Stimulated activated CD8-positive, alpha-beta memory T cell treated with anti-CD3 and anti-CD28 coated beads, Interleukin-12 subunit alpha, Interleukin-12 subunit beta, amount 100 ng/mL, for 24 hours (primary cell): ENCODE results near the gene TAB2.
A peak's percentile ranks its signal among the peaks of the same experiment; 100 is the strongest.

Experiments used
- DNase-seq: peaks from one replicate; pipeline ENCODE4 v3.0.0-alpha.2; 2020; ENCODE audit errors: extremely low read depth

Gene TAB2

GRCh38 chr6:149317644-149318571, at the start of gene TAB2:
TSS of gene TAB2 (plus strand) at chr6:149317712. CDS start at chr6:149369998, 52,286 bp downstream.
- peak; percentile 68 for DNase-seq

- DNase-seq = no peak
These were observed 49.4 kb upstream of the TAB2 start for GRCh38 chr6:149268146-149268545.

- no peak for DNase-seq
These were observed 48.7 kb upstream of the TAB2 start for GRCh38 chr6:149268768-149269167.

- no peak for DNase-seq
These were observed 46.9 kb upstream of the TAB2 start for GRCh38 chr6:149270616-149271015.

- DNase-seq = peak; percentile 25
These were observed 45.9 kb upstream of the TAB2 start for GRCh38 chr6:149271348-149272340.

GRCh38 chr6:149273318-149273717, 44.2 kb upstream of the TAB2 start:
- no peak for DNase-seq

- DNase-seq = no peak
These were observed 41.9 kb upstream of the TAB2 start for GRCh38 chr6:149275621-149276020.

- DNase-seq = no peak
These were observed 39.9 kb upstream of the TAB2 start for GRCh38 chr6:149277621-149278020.

- DNase-seq = no peak
These were observed 38.5 kb upstream of the TAB2 start for GRCh38 chr6:149278997-149279396.

- DNase-seq = no peak
These were observed 32.6 kb upstream of the TAB2 start for GRCh38 chr6:149284904-149285303.

- no peak for DNase-seq
These were observed 31.9 kb upstream of the TAB2 start for GRCh38 chr6:149285626-149286025.

GRCh38 chr6:149286905-149287304, 30.6 kb upstream of the TAB2 start:
- no peak for DNase-seq

GRCh38 chr6:149289192-149289781, 28.2 kb upstream of the TAB2 start:
- no peak for DNase-seq

GRCh38 chr6:149289966-149290365, 27.5 kb upstream of the TAB2 start:
- DNase-seq = no peak

- DNase-seq = no peak
These were observed 24.3 kb upstream of the TAB2 start for GRCh38 chr6:149293244-149293643.

- DNase-seq = no peak
These were observed 16.9 kb upstream of the TAB2 start for GRCh38 chr6:149300563-149300962.

GRCh38 chr6:149302723-149303122, 14.8 kb upstream of the TAB2 start:
- DNase-seq = no peak

- no peak for DNase-seq
These were observed 14.0 kb upstream of the TAB2 start for GRCh38 chr6:149303468-149303867.

GRCh38 chr6:149305372-149305771, 12.1 kb upstream of the TAB2 start:
- no peak for DNase-seq

- DNase-seq = no peak
These were observed 10.5 kb upstream of the TAB2 start for GRCh38 chr6:149306967-149307366.

- DNase-seq = no peak
These were observed 6.2 kb upstream of the TAB2 start for GRCh38 chr6:149311293-149311692.

- no peak for DNase-seq
These were observed 5.7 kb upstream of the TAB2 start for GRCh38 chr6:149311766-149312165.
